ENCODE results near the gene TXNDC5.
"Not testable (repeated sequence)": the region's sequence is repeated elsewhere in the genome, so short reads cannot be mapped to it uniquely, and the experiment has no call there.

TXNDC5 gene

DNA sequence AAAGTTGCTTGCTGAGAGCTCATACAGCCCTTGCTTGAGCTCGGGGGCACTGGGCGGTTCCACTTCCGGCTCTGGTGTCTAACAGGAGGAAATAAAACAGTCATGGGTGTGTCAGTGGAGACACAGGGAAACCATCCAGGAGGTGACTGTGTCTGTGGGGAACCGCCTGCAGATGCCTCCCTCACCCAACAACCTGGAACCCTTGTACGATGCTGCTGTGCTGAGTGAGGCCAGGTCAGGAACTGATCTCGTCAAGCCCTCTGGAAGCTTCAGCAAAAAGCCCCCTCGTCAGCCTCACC lies 15.5 kb downstream of the TXNDC5 start:
- DNase-seq (ENCODE audit: low read depth), result no peak

DNA sequence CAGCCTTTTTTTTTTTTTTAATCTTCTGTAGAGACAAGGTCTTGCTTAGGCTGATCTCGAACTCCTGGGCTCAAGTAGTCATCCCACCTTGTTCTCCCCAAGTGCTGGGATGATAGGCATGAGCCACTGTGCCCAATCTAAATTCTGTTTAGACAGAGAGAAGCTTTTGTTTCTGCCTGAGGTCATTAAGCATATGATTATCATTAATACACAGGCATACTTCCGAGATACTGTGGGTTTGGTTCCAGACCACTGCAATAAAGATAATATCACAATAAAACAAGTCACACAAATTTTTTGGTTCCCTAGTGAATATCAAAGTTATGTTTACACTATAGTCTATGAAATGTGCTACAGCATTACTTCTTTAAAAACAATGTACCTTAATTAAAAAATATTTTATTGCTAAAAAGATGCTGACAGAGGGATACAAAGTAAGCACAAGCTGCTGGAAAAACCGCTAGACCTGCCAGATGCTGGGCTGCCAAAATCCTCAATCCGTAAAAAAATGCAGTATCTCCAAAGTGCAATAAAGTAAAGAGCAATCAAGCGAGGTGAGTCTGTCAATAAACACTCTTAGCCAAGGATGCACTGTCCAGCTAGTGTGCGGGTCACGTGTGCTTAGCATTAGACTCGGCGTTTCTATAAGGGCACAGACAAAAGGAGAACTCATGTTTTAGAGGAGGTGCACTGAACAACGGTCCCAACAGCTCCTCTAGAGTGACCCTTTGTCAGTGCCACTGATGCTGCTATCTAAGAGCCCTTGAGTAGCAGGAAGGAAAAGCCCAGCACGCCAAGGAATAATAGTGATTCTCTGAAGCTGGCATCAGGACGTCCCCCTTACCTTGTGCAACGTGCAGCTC lies 16.1 kb downstream of the TXNDC5 start:
- DNase-seq (ENCODE audit: low read depth), result no peak

DNA sequence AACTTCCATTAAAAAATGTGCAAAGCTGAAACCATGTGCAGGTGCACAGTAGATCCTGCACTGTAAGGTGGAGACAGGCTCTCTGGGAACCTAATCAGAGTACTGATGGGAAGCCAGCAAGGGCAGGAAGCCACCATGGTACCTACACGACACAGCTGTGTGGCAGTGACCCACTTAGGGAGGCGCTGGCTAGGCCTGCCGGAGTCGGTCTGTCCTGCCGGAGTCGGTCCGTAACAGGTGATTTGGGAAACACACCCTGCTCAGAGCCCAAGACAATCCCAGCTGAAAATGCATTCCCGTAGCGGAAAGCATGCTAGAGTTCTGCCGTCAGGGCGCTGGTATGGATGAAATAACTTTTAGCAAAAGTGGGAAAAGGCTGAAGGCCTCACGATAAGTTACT lies 17.2 kb downstream of the TXNDC5 start:
- DNase-seq (ENCODE audit: low read depth), result no peak

DNA sequence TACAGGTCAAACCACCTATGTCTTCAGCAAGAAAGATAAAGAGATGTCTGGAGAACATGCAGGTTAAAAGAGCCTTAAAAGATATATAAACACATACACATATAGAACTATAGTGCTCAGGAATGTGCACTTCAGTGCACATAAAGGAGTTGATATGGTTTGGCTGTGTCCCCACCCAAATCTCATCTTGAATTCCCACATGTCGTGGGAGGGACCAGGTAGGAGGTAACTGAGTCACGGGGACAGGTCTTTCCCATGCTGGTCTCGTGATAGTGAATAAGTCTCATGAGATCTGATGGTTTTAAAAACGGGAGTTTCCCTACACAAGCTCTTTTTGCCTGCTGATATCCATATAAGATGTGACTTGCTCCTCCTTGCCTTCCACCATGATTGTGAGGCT lies 18.2 kb downstream of the TXNDC5 start:
- DNase-seq (ENCODE audit: low read depth), result not testable (repeated sequence)

DNA sequence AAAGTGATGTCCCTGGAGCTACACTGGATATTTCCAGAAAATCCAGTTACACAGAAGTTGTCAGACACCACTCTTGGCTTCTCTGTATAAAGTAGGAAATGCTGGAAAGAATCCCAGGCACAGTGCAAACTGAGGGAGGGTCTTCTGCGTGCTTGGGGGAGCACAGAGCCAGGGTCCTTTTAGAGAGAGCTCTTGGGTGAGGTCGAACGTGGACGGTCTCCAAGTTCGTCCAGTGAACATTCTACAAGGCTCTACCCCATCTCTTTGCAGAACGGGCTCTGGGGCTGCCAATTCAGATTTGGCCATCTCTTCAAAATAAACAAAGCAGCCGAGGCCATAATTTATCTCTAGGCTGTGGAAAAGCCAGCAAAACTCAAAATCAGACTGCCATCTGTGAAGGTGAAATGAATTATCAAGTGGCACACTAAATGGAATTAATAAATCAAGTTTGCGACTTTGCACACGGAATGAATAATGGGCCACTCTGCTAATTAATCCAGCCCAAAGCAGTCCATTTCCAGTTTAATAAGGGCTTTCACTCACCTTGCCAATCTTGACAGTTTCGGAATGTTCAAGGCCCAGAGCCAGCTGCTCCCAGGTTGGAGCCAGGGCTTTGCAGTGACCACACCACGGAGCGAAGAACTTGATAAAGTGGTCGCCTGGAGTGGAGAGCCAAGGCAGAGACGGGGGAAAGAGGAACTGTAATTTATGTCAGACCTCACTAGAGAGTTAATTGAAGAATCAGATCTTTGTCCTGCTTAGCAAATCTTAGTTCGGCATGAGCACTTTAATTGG lies 19.3 kb downstream of the TXNDC5 start:
- DNase-seq (ENCODE audit: low read depth), result no peak

DNA sequence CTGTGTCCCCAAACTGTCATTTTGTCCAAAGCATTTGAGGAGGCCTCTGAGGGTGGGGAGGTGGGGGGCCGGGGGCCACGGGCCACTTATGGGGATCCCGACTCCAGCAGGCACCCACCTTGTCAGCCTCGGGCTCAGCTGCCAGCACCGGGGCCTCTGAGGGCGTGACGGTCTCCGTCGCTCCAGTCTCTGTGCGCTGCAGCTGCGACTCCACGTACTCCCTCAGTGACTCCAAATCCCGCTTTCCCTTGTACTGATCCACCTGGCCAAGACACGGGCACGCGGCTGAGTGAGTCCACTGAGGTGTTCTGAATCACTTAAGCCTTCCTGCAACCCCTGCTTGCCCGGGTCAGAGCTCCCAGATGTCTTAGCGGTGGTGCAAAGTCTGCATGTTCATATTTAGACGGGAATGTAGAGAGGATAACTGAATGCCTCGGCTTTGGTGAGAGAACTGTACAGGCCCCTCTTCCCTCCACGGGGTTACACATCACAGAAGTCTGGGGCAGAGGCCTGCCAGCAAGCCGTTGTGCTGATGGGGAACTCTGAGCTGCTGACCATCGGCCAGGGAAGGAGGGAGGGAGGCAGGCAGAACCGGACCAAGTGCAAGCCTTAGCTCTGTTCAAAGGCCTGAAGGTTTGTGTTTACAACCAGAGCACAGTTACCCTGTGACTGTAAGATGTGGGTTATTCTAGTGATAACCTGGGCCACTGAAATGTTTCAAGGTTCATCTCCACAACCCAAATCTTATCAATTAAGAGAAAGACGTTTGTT lies 21.8 kb downstream of the TXNDC5 start:
- no peak for DNase-seq (ENCODE audit: low read depth)

DNA sequence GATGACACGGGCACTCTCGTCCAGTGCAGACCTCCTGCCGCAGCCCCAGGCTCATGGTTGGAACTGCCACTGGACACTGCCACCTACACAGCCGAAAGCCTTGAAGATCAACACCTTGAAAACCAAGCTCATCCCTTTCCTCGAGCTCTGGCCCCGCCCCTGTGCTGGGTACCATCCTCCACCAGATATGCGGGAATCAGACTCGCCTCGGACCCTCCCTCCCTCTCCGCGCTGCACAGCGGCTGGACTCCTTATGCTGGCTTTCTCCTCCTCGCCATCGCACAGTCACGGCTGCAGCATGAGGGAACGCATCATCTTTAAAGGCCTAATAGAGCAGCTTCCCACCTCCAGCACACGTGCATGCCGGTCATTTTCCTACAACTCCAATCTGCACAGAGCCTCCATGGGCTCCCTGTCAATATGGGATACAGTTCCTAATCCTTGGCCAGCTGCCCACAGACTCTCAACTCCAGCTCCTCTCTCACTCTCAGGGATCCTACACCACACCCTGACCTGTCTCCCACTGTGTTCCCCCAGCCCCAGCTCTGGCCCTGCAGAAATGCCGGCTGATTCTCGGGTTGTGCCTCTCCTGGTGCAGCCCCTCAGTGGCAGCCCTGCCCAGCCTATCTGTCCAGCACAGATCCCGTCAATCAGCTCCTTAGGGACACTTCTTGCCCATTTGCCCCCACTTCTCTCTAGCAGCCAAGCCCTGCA lies 23.2 kb downstream of the TXNDC5 start:
- no peak for DNase-seq (ENCODE audit: low read depth)

DNA sequence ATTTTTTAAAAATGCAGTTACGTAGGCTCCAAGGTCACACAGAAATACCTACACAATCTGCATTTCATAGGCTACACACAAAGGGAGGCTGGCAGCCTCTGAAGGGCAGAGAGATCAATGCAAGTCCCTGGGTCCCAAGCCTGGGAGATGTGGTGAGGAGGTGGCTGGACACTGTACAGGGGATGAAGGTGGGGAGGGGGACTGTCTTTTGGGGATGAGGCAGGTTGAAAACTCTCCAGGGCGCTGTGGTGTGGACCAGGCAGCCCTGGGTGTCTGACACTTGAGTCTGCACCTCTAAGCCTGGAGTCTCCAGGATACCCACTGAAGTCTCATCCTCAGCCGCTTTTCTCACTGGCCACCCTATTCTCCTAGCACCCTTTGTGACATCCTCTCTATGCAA lies 24.5 kb downstream of the TXNDC5 start:
- no peak for DNase-seq (ENCODE audit: low read depth)

DNA sequence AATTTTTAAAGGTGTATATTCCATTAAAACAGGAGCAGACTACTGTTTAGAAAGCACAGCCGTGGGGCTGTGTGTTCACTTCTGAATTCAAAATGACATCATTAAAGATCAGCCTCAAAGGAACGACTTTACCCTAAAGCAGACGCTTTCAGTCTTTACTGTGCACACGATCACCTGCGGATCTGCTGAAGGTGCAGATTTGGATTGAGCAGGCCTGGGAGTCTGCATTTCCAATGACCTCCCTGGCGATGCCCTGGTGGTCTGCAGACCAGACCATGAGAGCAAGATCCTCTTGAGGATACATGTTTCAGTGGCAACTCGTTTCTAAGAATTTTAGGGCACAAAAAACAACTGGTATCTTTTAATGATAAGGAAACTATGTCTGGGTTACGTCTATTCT lies 27.2 kb downstream of the TXNDC5 start:
- DNase-seq (ENCODE audit: low read depth), result no peak

DNA sequence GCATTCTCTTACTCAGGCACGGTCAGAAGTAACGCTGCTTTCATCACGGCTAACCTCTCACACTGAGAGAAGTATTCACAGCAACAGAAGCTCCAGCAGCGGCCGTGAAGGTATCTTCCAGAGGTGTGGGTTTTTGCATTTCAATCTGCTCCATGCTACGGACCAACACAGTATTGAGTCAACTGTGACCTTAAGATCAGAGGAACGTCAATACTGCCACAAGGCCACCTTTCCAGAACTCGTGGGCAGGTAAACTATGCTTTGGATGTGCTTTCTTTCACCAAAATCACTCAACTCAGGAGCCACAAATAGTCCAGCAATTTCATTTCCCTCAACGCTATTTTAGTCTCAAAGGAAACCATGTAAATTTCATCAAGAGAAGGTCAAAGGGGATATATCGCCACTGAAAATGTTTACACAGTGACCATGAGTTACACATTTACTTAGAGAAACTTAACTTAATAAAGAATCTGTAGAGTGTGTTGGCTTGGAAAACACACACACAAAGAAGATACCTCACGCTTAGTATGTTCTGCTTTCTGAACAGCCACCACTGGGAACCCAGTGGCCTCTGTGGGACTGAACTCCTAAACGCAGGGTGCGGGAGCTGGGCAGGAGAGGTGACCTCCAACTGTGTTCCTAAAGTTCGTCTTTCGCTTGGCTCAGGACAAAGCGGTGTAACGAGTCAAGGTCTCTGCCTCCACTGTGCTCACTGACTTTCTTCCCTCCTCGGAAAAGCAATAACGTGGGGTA lies 27.9 kb downstream of the TXNDC5 start:
- no peak for DNase-seq (ENCODE audit: low read depth)

DNA sequence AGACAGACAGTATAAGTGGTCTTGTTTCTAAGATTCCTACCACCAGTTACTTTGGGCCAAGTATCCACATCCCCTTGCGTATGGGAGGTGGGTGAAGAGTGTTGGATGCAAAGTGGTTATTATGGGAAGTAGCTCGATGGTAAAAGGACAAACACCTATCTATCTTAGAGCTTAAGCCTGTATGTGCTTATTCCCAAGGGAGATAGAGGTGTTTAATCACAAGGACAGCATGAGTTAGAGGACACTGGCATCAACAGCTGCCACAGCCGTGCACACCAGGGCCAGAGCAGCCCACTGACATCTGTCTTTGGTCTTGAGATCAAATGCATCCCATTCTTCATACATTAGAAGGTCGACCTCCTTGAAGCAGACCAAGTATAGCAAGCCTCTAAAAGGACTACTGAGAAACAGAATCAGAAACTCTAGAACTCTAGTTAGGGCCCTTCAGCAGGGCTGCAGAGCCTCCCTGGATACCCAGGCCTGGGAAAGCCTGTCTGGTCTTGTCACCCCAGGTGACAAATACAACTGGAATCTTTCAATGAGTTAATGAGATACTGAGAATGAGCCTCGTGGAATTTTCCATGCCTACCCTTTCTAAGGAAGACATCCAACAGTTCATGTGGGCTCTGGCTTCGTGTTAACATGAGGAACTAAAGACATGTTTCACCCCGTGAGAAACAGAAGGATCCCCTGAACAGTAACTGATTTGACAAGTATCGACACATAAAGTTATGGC lies 28.7 kb downstream of the TXNDC5 start:
- DNase-seq (ENCODE audit: low read depth), result no peak

DNA sequence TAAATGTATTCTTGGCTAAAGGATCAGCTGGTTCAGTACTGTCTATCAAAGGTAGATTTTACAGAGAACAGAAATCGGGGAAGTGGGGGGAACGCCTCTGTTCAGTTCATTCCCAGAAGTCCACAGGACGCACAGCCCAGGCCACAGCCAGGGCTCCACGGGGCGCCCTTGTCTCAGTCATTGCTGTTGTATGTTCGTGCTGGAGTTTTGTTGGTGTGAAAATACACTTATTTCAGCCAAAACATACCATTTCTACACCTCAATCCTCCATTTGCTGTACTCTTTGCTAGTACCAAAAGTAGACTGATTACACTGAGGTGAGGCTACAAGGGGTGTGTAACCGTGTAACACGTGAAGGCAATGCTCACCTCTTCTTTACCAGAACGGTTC lies 29.9 kb downstream of the TXNDC5 start:
- no peak for DNase-seq (ENCODE audit: low read depth)

DNA sequence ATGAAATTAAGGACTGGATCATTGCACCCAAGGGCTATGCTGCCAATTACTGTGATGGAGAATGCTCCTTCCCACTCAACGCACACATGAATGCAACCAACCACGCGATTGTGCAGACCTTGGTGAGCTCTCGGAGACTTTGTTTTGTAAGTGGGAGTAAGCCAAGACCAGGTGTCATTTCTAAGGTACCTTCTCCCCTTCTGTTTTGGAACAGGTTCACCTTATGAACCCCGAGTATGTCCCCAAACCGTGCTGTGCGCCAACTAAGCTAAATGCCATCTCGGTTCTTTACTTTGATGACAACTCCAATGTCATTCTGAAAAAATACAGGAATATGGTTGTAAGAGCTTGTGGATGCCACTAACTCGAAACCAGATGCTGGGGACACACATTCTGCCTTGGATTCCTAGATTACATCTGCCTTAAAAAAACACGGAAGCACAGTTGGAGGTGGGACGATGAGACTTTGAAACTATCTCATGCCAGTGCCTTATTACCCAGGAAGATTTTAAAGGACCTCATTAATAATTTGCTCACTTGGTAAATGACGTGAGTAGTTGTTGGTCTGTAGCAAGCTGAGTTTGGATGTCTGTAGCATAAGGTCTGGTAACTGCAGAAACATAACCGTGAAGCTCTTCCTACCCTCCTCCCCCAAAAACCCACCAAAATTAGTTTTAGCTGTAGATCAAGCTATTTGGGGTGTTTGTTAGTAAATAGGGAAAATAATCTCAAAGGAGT lies 30.4 kb downstream of the TXNDC5 start:
- no peak for DNase-seq (ENCODE audit: low read depth)

DNA sequence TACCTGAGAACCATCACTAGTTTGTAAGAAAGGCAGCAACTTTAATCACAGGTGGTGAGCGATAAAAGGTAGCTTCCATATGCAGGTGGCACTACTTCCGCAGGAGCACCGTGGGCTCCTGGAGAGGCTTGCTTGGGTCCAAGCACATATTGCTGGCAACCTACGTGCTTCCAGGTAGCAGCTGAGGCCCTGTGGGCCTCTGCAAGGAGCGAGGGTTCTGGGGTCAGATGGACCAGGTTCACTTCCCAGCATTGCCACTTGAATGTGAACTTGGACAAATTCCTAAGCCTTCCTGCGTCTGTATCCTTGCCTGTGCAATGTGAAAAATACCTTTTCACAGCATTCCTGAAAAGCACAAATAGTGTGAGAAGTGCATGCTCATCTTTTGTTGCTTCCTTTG lies 31.0 kb downstream of the TXNDC5 start:
- no peak for DNase-seq (ENCODE audit: low read depth)

DNA sequence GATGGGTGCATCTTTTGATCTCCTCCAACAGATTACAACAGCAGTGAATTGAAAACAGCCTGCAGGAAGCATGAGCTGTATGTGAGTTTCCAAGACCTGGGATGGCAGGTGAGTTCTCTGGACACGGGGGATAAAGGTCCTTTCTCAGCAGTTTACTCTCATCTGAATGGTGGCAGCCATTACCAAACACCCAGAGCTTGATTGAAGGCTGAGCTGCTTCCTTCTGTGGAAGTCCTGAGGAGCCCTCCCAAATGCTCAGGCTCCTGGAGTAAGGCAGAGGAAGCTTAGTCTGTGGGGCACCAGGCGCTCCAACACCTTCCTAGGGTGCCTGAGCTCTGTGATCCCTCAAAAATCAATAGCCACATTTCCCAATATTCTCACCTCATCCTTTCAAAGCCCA lies 31.5 kb downstream of the TXNDC5 start:
- no peak for DNase-seq (ENCODE audit: low read depth)

DNA sequence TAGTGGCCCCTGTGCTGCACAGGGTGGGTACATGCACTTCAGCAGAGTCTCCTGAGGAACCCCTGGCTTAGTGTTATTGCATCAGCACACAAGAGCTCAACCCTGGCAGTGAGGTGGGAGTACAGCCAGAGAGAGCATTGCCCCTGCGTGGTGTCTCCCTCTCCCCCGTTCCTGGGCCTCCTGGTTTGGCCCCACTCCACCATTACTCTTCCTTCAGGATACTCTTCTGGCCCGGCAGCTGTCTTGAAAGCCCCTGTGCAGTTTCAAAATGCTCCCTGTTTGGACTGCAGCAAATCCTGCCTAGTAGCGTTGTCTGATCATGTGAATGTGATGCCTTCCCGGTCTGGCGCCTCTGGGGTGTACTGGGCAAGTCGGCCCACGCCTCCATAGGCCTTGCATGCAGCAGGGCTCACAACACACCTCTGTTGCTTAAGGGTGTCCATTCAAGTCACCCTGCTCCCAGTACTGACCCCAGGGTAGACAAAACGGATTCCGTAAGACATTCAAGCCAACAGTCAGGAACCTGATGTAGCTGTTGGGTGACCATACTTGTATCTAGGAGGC lies 32.1 kb downstream of the TXNDC5 start:
- DNase-seq (ENCODE audit: low read depth), result no peak

DNA sequence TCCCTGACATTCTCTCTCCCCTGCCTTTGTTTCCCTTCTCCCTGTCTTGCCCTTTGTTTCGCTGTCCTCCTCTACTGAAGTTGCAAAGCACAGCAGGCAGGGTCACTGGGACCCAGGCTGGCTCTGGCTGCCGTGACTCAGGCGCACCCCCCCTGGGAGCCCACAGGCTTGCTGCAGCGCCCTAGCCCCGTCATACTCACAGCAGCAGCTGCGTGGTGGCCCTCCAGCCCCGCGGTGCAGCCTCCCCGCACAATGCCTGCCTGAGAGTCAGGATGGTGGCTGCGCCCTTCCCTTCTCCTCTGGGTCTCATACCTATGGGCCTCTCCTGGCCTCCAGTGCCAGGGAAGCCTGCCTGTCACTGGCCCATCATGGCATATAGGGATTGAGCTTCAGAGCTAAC lies 41.7 kb downstream of the TXNDC5 start:
- DNase-seq (ENCODE audit: low read depth), result no peak

DNA sequence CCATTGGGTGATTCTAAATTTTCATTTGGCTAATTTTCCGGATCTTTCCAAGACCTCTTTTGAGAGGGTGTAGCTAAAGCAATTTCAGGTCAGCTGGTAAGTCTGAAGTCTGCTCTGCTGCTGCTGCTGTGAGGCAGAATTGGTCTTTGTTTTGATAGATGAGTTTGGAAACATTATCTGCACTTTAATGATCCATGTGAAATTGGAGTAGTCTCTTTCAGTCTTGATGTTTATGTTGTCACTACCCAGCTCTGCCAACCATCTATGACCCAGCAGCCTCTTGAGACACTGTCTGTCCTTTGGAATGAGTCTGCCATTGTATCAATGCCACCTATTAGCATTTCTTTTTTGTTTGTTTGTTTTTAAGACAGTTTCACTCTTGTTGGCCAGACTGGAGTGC lies 44.1 kb downstream of the TXNDC5 start:
- DNase-seq (ENCODE audit: low read depth), result no peak

DNA sequence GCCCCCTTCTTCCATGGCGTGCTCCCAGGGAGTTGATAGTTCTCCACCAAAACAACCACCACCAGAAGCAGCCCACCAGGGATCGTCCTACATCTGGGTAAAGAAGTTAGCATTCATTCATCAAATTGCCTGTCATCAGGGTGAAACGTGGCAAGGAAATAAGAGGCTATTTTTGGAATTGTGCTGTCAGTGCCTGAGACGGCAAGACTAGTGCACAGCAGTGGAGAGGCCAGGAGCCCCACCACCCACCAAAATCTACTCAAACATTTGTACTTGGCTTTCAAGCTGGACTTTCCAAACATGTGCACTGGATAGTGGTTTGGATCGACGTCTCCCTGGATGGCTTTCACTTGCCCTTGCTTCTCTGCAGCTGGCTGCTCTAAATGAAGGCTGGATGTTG lies 44.8 kb downstream of the TXNDC5 start:
- DNase-seq (ENCODE audit: low read depth), result no peak

DNA sequence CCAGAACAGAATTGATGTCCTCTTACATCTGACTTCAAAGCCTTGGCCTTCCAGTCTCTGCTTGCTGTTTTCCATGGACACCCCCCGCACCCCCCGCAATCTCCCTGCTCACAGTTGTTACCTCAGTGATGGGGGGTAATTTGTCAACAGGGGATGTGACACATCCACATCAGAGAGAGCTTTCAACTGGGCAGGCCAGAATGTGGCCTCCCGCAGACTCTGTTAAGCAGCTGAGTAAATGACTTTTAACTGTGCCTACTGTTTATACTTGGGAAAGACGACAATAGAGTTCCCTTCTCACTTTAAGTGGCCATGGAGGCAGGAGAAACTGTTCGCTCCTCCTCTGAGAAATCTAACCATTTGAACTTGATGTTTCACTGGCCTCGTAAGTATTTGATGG lies 51.0 kb downstream of the TXNDC5 start:
- no peak for DNase-seq (ENCODE audit: low read depth)

Measured in activated T-helper 9 cell treated with anti-CD3 and anti-CD28 coated beads, Interleukin-2, amount 50 U/mL, for 16 hours (primary cell).